Mesenchymal stem cell (in vitro differentiated cells and primary cell): ENCODE measurements around the gene RASAL3.

Experiments
- DNase-seq: peaks from one replicate; pipeline ENCODE4 v3.0.0-alpha.2; 2013
- H2AFZ ChIP-seq: one replicate; pipeline ENCODE4 v1.6.1; 2013; ENCODE audit warnings: low read depth, mild to moderate bottlenecking, control low read depth, inconsistent platforms, low read length, moderate library complexity
- H2AK5ac ChIP-seq: 2 replicates; pipeline ENCODE4 v1.6.1; 2013; ENCODE audit warnings: low read length, moderate library complexity, mild to moderate bottlenecking, inconsistent platforms; ENCODE audit not compliant: severe bottlenecking
- H2BK120ac ChIP-seq: one replicate; pipeline ENCODE4 v1.6.1; 2013; ENCODE audit warnings: low read depth, mild to moderate bottlenecking, inconsistent platforms, low read length, moderate library complexity
- H2BK12ac ChIP-seq, 2 experiments: one replicate each; pipeline ENCODE4 v1.6.1; 2013; ENCODE audit warnings: inconsistent platforms in 2 of 2, low read length in 2 of 2, mild to moderate bottlenecking in 2 of 2, moderate library complexity in 2 of 2, control low read depth in 1 of 2
- H2BK15ac ChIP-seq: one replicate; pipeline ENCODE4 v1.6.1; 2013; ENCODE audit warnings: mild to moderate bottlenecking, low read depth, inconsistent platforms; ENCODE audit not compliant: poor library complexity, severe bottlenecking
- H2BK5ac ChIP-seq: 2 replicates; pipeline ENCODE4 v1.6.1; 2013; ENCODE audit warnings: low read depth, mild to moderate bottlenecking, low read length, control low read depth, inconsistent platforms; ENCODE audit not compliant: poor library complexity, severe bottlenecking
- H3K14ac ChIP-seq, 2 experiments: one replicate each; pipeline ENCODE4 v1.6.1; 2013; ENCODE audit warnings: inconsistent platforms in 2 of 2, low read length in 2 of 2, control low read depth in 1 of 2, mild to moderate bottlenecking in 1 of 2, moderate library complexity in 1 of 2
- H3K18ac ChIP-seq, 2 experiments: one replicate each; pipeline ENCODE4 v1.6.1; 2013; ENCODE audit warnings: inconsistent platforms in 2 of 2, low read length in 2 of 2, control low read depth in 1 of 2, low read depth in 1 of 2, mild to moderate bottlenecking in 1 of 2
- H3K23ac ChIP-seq, 2 experiments: one replicate each; pipeline ENCODE4 v1.6.1; 2013; ENCODE audit warnings: inconsistent platforms in 2 of 2, low read length in 2 of 2, mild to moderate bottlenecking in 2 of 2, moderate library complexity in 2 of 2, control low read depth in 1 of 2
- H3K27ac ChIP-seq: 2 replicates; pipeline ENCODE4 v1.5.1; 2013; ENCODE audit warnings: mild to moderate bottlenecking, moderate library complexity, low read length, control low read depth, inconsistent platforms; ENCODE audit not compliant: poor library complexity, severe bottlenecking
- H3K27me3 ChIP-seq, 2 experiments: 2 replicates each; pipeline versions ENCODE4 v1.6.1 to v1.7.0; 2013; ENCODE audit warnings: low read length in 2 of 2, mild to moderate bottlenecking in 2 of 2, moderate library complexity in 2 of 2, control low read depth in 1 of 2, inconsistent platforms in 1 of 2; ENCODE audit not compliant: control insufficient read depth in 1 of 2, insufficient read depth in 1 of 2
- H3K36me3 ChIP-seq, 2 experiments: 2 replicates each; pipeline versions ENCODE4 v1.6.1 to v1.7.0; 2013; ENCODE audit warnings: low read length in 2 of 2, control low read depth in 1 of 2, inconsistent platforms in 1 of 2, low read depth in 1 of 2, mild to moderate bottlenecking in 1 of 2; ENCODE audit not compliant: insufficient read depth in 2 of 2, control insufficient read depth in 1 of 2
- H3K4ac ChIP-seq, 2 experiments: one replicate each; pipeline ENCODE4 v1.6.1; 2013; ENCODE audit warnings: inconsistent platforms in 2 of 2, low read length in 2 of 2, mild to moderate bottlenecking in 2 of 2, moderate library complexity in 2 of 2, control low read depth in 1 of 2, low read depth in 1 of 2
- H3K4me1 ChIP-seq: 2 replicates; pipeline ENCODE4 v1.6.1; 2013; ENCODE audit warnings: low read depth, low read length, control low read depth; ENCODE audit not compliant: control insufficient read depth, insufficient read depth
- H3K4me2 ChIP-seq: 2 replicates; pipeline ENCODE4 v1.6.1; 2013; ENCODE audit warnings: low read length, mild to moderate bottlenecking, inconsistent platforms; ENCODE audit not compliant: poor library complexity, severe bottlenecking
- H3K4me3 ChIP-seq, 2 experiments: 2 replicates each; pipeline versions ENCODE4 v1.5.1 to v1.7.0; 2013; ENCODE audit warnings: low read length in 2 of 2, mild to moderate bottlenecking in 2 of 2, control low read depth in 1 of 2, low read depth in 1 of 2; ENCODE audit not compliant: insufficient read depth in 1 of 2
- H3K79me1 ChIP-seq: replicated peaks from 2 replicates; pipeline ENCODE4 v1.6.1; 2013; ENCODE audit warnings: mild to moderate bottlenecking, control low read depth, low read length, inconsistent platforms; ENCODE audit not compliant: poor library complexity, severe bottlenecking
- H3K9ac ChIP-seq: 2 replicates; pipeline ENCODE4 v1.7.0; 2013; ENCODE audit warnings: mild to moderate bottlenecking, low read length, moderate library complexity
- H3K9me3 ChIP-seq: 2 replicates; pipeline ENCODE4 v1.7.0; 2013; ENCODE audit warnings: mild to moderate bottlenecking, low read length; ENCODE audit not compliant: control insufficient read depth
- H4K8ac ChIP-seq: one replicate; pipeline ENCODE4 v1.6.1; 2013; ENCODE audit warnings: inconsistent platforms, mild to moderate bottlenecking, low read length, moderate library complexity
- H4K91ac ChIP-seq: one replicate; pipeline ENCODE4 v1.6.1; 2013; ENCODE audit warnings: mild to moderate bottlenecking, low read length, inconsistent platforms
- WGBS: methylation state at CpG from one replicate; pipeline ENCODE4 v1.1.7; 2013; ENCODE audit warnings: mixed read lengths; 5-methylcytosine and 5-hydroxymethylcytosine counted together

Gene RASAL3

GRCh38 chr19:15453091-15453578, 11.2 kb downstream of the RASAL3 start:
- peak overlapping the region; percentile 77 for H3K4me2 ChIP-seq
- H3K18ac ChIP-seq = peak overlapping the region; percentile 55 to 89
- H3K14ac ChIP-seq = peak overlapping the region in 1 of 2 experiments; percentile 3
- H2BK12ac ChIP-seq = no peak overlapping the region
- H2BK120ac ChIP-seq = no peak overlapping the region
- H3K4me1 ChIP-seq = peaks cover 30% of the 10 kb centered on the region
- no peak overlapping the region for H2BK5ac ChIP-seq
- peaks cover 0 to 2% of the 10 kb centered on the region in 2 experiments for H3K36me3 ChIP-seq
- peak overlapping the region; percentile 16 for H2AFZ ChIP-seq
- H3K27ac ChIP-seq = no peak overlapping the region
- peak overlapping the region; percentile 81 for H4K91ac ChIP-seq
- peak; percentile 48 for DNase-seq
- peaks cover 34 to 49% of the 10 kb centered on the region in 2 experiments for H3K27me3 ChIP-seq
- H2AK5ac ChIP-seq = no peak overlapping the region
- peak overlapping the region in 1 of 2 experiments; percentile 14 for H3K4ac ChIP-seq
- peak overlapping the region; percentile 46 to 82 for H3K4me3 ChIP-seq
- 5% methylated on average over 33 of the region's 44 CpGs for WGBS
- no peak overlapping the region for H3K23ac ChIP-seq
- peak overlapping the region; percentile 80 for H3K9ac ChIP-seq
- H4K8ac ChIP-seq = peak overlapping the region; percentile 81
- H2BK15ac ChIP-seq = peak overlapping the region; percentile 13
- H3K9me3 ChIP-seq = no peaks in the 10 kb centered on the region
- peaks cover 2% of the 10 kb centered on the region for H3K79me1 ChIP-seq

- H3K27me3 ChIP-seq = peaks cover 28 to 41% of the 10 kb centered on the region in 2 experiments
- no peak overlapping the region for H2BK12ac ChIP-seq
- H3K18ac ChIP-seq = peak overlapping the region; percentile 55 to 89
- no peak overlapping the region for H2BK15ac ChIP-seq
- H3K79me1 ChIP-seq = peaks cover 2% of the 10 kb centered on the region
- peak overlapping the region; percentile 80 for H3K9ac ChIP-seq
- H2AK5ac ChIP-seq = no peak overlapping the region
- H4K91ac ChIP-seq = peak overlapping the region; percentile 81
- 6% methylated on average over 37 of the region's 37 CpGs for WGBS
- H3K4me3 ChIP-seq = peak overlapping the region; percentile 46 to 82
- H2BK120ac ChIP-seq = no peak overlapping the region
- peak overlapping the region; percentile 77 for H3K4me2 ChIP-seq
- H3K9me3 ChIP-seq = no peaks in the 10 kb centered on the region
- no peak overlapping the region for H3K27ac ChIP-seq
- H3K4me1 ChIP-seq = peaks cover 29% of the 10 kb centered on the region
- H2BK5ac ChIP-seq = no peak overlapping the region
- H3K4ac ChIP-seq = peak overlapping the region in 1 of 2 experiments; percentile 14
- H3K23ac ChIP-seq = no peak overlapping the region
- peak overlapping the region in 1 of 2 experiments; percentile 3 for H3K14ac ChIP-seq
- H2AFZ ChIP-seq = peak overlapping the region; percentile 16
- H3K36me3 ChIP-seq = peaks cover 2 to 9% of the 10 kb centered on the region in 2 experiments
- H4K8ac ChIP-seq = peak overlapping the region; percentile 81
- peak; percentile 90 for DNase-seq
Measured at GRCh38 chr19:15452111-15453047, 12.0 kb downstream of the RASAL3 start.

GRCh38 chr19:15450528-15450890, 13.8 kb downstream of the RASAL3 start:
- Histone ChIP-seq H3K79me1 (peaks cover 2% of the 10 kb centered on the region), H2AFZ (no peak overlapping the region)

More at GRCh38 chr19:15450528-15450890, 13.8 kb downstream of the RASAL3 start:
- H2BK120ac ChIP-seq = no peak overlapping the region
- no peak overlapping the region for H3K4me3 ChIP-seq
- no peak overlapping the region for H3K9ac ChIP-seq
- no peak overlapping the region for H2BK12ac ChIP-seq
- peaks cover 12 to 23% of the 10 kb centered on the region in 2 experiments for H3K27me3 ChIP-seq
- H2BK15ac ChIP-seq = no peak overlapping the region
- peak overlapping the region; percentile 88 for H4K8ac ChIP-seq
- no peak overlapping the region for H3K14ac ChIP-seq
- peaks cover 19% of the 10 kb centered on the region for H3K4me1 ChIP-seq
- H3K4me2 ChIP-seq = peak overlapping the region; percentile 49
- no peak overlapping the region for H4K91ac ChIP-seq
- no peak overlapping the region for H3K4ac ChIP-seq
- H2AK5ac ChIP-seq = peak overlapping the region; percentile 33
- no peak overlapping the region for H2BK5ac ChIP-seq
- DNase-seq = no peak
- H3K27ac ChIP-seq = no peak overlapping the region
- peaks cover 4 to 28% of the 10 kb centered on the region in 2 experiments for H3K36me3 ChIP-seq
- no peak overlapping the region for H3K18ac ChIP-seq
- WGBS = 100% methylated on average over 1 of the region's 1 CpG
- H3K23ac ChIP-seq = no peak overlapping the region
- no peaks in the 10 kb centered on the region for H3K9me3 ChIP-seq
